Upper lobe of left lung (tissue), 6 donors: ENCODE measurements around the gene U2AF2. TPM values are rescaled to one million over a fixed set of nuclear protein-coding genes. Genes with fewer than 3 reads are reported as not detected.
A peak's percentile ranks its signal among the peaks of the same experiment; 100 is the strongest.

Source experiments
- ATAC-seq, 2 donors: fragments of 200-7000 bp; cut with Tn5 transposase; one replicate each; pipeline ENCODE4 v1.9.1; 2022; ENCODE audit warnings: mild to moderate bottlenecking in 2 of 2, moderate library complexity in 2 of 2; ENCODE audit not compliant: low FRiP score in 2 of 2
- DNase-seq, 2 donors: peaks; one replicate each; pipeline ENCODE4 v3.0.0-alpha.2; 2019 to 2020
- H3K27ac ChIP-seq, 4 donors: fragments of 200-600 bp; sonication (generic); one replicate each; pipeline ENCODE4 v1.5.1; 2016 to 2019
- H3K27me3 ChIP-seq, 4 donors: fragments of 200-600 bp; sonication (generic); one replicate each; pipeline ENCODE4 v1.5.1; 2017 to 2019
- H3K36me3 ChIP-seq, 4 donors: fragments of 200-600 bp; sonication (generic); one replicate each; pipeline ENCODE4 v1.5.1; 2016 to 2019
- H3K4me1 ChIP-seq, 4 donors: fragments of 200-600 bp; sonication (generic); one replicate each; pipeline ENCODE4 v1.5.1; 2018 to 2019
- H3K4me3 ChIP-seq, 4 donors: fragments of 200-600 bp; sonication (generic); one replicate each; pipeline ENCODE4 v1.5.1; 2017 to 2019; ENCODE audit warnings: mild to moderate bottlenecking in 2 of 4, moderate library complexity in 1 of 4
- H3K9me3 ChIP-seq, 4 donors: fragments of 200-600 bp; sonication (generic); one replicate each; pipeline ENCODE4 v1.5.1; 2018 to 2019
- CTCF ChIP-seq, 6 experiments: fragments of 450-650 bp in 4 of 6; fragments of 200-600 bp in 2 of 6; sonication (generic) in 2 of 6; IDR thresholded peaks; one replicate each; pipeline ENCODE4 v1.5.1; 2016 to 2019; ENCODE audit warnings: antibody characterized with exemption in 6 of 6
- EP300 ChIP-seq, 4 donors: sonication (generic); formaldehyde crosslinking; IDR thresholded peaks; one replicate each; pipeline ENCODE4 v1.5.1; 2017; ENCODE audit warnings: antibody characterized with exemption in 4 of 4, control low read depth in 2 of 4
- POLR2A ChIP-seq, 4 donors: fragments of 450-650 bp; IDR thresholded peaks; one replicate each; pipeline ENCODE4 v1.5.1; 2016 to 2017; ENCODE audit warnings: antibody characterized with exemption in 4 of 4, mild to moderate bottlenecking in 2 of 4
- POLR2AphosphoS5 ChIP-seq, 2 donors: sonication (generic); formaldehyde crosslinking; IDR thresholded peaks; one replicate each; pipeline ENCODE4 v1.5.1; 2017; ENCODE audit warnings: antibody characterized with exemption in 2 of 2
- WGBS, 2 donors: methylation state at CpG; one replicate each; pipeline ENCODE4 v1.1.5; 2017 to 2018; 5-methylcytosine and 5-hydroxymethylcytosine counted together
- total RNA-seq, 6 donors: library from RNA; depleted of rRNA in 4 of 6; stranded (reverse); fragments of >200 nt in 4 of 6; gene quantifications; one replicate each; pipeline versions ENCODE4 v1.1.0 to v1.2.1, GENCODE V29; 2016 to 2021
- donor health status: DM: no; HTN: no; CAD: no; lungs with moderate emphysema.
- donor health status: DM: no; HTN: yes; CAD: no; lungs with severe emphysema.

Gene U2AF2
- total RNA-seq, 6 donors from 2014 or later = 57.7 to 294 (median 157) TPM

GRCh38 chr19:55623561-55623960 is 31.3 kb upstream of the U2AF2 start:
- H3K9me3 ChIP-seq = no peaks in the 10 kb centered on the region
- no peak for ATAC-seq
- WGBS, 2 donors = 64 to 67% methylated on average over 7 of the region's 7 CpGs
- DNase-seq = no peak
- peak overlapping the region in 3 of 4 donors; percentile 47 to 58 (median 54) for H3K4me3 ChIP-seq
- peaks cover 23 to 36% (median 29%) of the 10 kb centered on the region in 4 donors for H3K4me1 ChIP-seq
- H3K27me3 ChIP-seq = no peaks in the 10 kb centered on the region
- peaks cover 0 to 19% (median 7%) of the 10 kb centered on the region in 4 donors for H3K36me3 ChIP-seq
- peak overlapping the region; percentile 94 to 98 (median 96) for H3K27ac ChIP-seq
- TF ChIP-seq POLR2A (IDR thresholded peaks at IDR 0.05) (no peak), CTCF (IDR thresholded peaks at IDR 0.05) (no peak), POLR2AphosphoS5 (IDR thresholded peaks at IDR 0.05) (no peak), EP300 (IDR thresholded peaks at IDR 0.05) (no peak)

GRCh38 chr19:55624109-55625003 is 30.5 kb upstream of the U2AF2 start, which contains the start of gene ZNF784:
ZNF784 (minus strand) TSS chr19:55624566; CDS start chr19:55624561, 5 bp downstream.
- peak within 1 kb of the TSS; percentile 32 to 58 (median 50) for H3K4me3 ChIP-seq
- 0 to 1% methylated on average over 20 to 22 of the region's 56 CpGs for WGBS, 2 donors
- peak; percentile 98 for ATAC-seq
- H3K4me1 ChIP-seq = peaks cover 18 to 31% (median 22%) of the 10 kb centered on the region in 4 donors
- H3K36me3 ChIP-seq = peaks cover 0 to 19% (median 7%) of the 10 kb centered on the region in 4 donors
- no peaks in the 10 kb centered on the region for H3K9me3 ChIP-seq
- H3K27me3 ChIP-seq = no peaks in the 10 kb centered on the region
- TF ChIP-seq POLR2AphosphoS5 (IDR thresholded peaks at IDR 0.05) (peak; percentile 57 to 77), POLR2A (IDR thresholded peaks at IDR 0.05) (peak in 2 of 4 donors; percentile 8 to 73), EP300 (IDR thresholded peaks at IDR 0.05) (no peak)
- H3K27ac ChIP-seq = peak within 1 kb of the TSS; percentile 94 to 98 (median 96)
- DNase-seq = peak; percentile 94 to 97

GRCh38 chr19:55625004-55625326 is 29.9 kb upstream of the U2AF2 start:
- Histone ChIP-seq H3K4me1 (peaks cover 13 to 31% (median 19%) of the 10 kb centered on the region in 4 donors), H3K27ac (peak overlapping the region in 3 of 4 donors; percentile 96 to 98 (median 97)), H3K4me3 (peak overlapping the region in 3 of 4 donors; percentile 47 to 58 (median 54)), H3K36me3 (peaks cover 0 to 19% (median 7%) of the 10 kb centered on the region in 4 donors), H3K27me3 (no peaks in the 10 kb centered on the region), H3K9me3 (no peaks in the 10 kb centered on the region)
- TF ChIP-seq POLR2A (IDR thresholded peaks at IDR 0.05) (no peak), EP300 (IDR thresholded peaks at IDR 0.05) (no peak), POLR2AphosphoS5 (IDR thresholded peaks at IDR 0.05) (no peak), CTCF (IDR thresholded peaks at IDR 0.05) (no peak)
- ATAC-seq (no peak), DNase-seq (no peak)
- WGBS, 2 donors = 44 to 48% methylated on average over 11 of the region's 11 CpGs

- TF ChIP-seq CTCF (IDR thresholded peaks at IDR 0.05) = no peak
- TF ChIP-seq POLR2AphosphoS5 (IDR thresholded peaks at IDR 0.05) = no peak
- TF ChIP-seq EP300 (IDR thresholded peaks at IDR 0.05) = no peak
- TF ChIP-seq POLR2A (IDR thresholded peaks at IDR 0.05) = no peak
- no peak for ATAC-seq
Measured at GRCh38 chr19:55626350-55626749, 28.5 kb upstream of the U2AF2 start.

GRCh38 chr19:55632463-55632834 is 22.4 kb upstream of the U2AF2 start:
- peak in 1 of 2 donors; percentile 92 for DNase-seq
- H3K27ac ChIP-seq = peak overlapping the region in 1 of 4 donors; percentile 48
- peak; percentile 87 to 91 for ATAC-seq

More at GRCh38 chr19:55626350-55626749, 28.5 kb upstream of the U2AF2 start:
- Histone ChIP-seq H3K27ac (no peak overlapping the region), H3K27me3 (no peaks in the 10 kb centered on the region), H3K4me3 (no peak overlapping the region), H3K4me1 (peaks cover 7 to 19% (median 11%) of the 10 kb centered on the region in 4 donors), H3K36me3 (peaks cover 0 to 12% (median 4%) of the 10 kb centered on the region in 4 donors), H3K9me3 (no peaks in the 10 kb centered on the region)
- WGBS, 2 donors = 86 to 88% methylated on average over 11 of the region's 11 CpGs
- DNase-seq = no peak

More at GRCh38 chr19:55632463-55632834, 22.4 kb upstream of the U2AF2 start:
- 26 to 30% methylated on average over 3 of the region's 3 CpGs for WGBS, 2 donors
- H3K4me3 ChIP-seq = no peak overlapping the region
- peaks cover 23 to 39% (median 31%) of the 10 kb centered on the region in 4 donors for H3K4me1 ChIP-seq
- H3K36me3 ChIP-seq = no peaks in the 10 kb centered on the region
- H3K9me3 ChIP-seq = no peaks in the 10 kb centered on the region
- H3K27me3 ChIP-seq = no peaks in the 10 kb centered on the region
- peak; percentile 84 to 94 (median 90) for TF ChIP-seq CTCF (IDR thresholded peaks at IDR 0.05)
- TF ChIP-seq EP300 (IDR thresholded peaks at IDR 0.05) = no peak
- TF ChIP-seq POLR2A (IDR thresholded peaks at IDR 0.05) = no peak
- peak in 1 of 2 donors; percentile 7 for TF ChIP-seq POLR2AphosphoS5 (IDR thresholded peaks at IDR 0.05)
